Measurements from ENCODE around the gene TFF1. TPM values are rescaled to one million over a fixed set of nuclear protein-coding genes. Genes with fewer than 3 reads are reported as not detected.

The TFF1 gene
- total RNA-seq, 2 donors from 2014 or later = 208 to 322 TPM

- DNase-seq = peak in 1 of 2 donors; percentile 11
- ATAC-seq = no peak
- intact Hi-C loops (cut with DNase I, micrococcal nuclease) = no loop called here
These were observed 20.8 kb upstream of the TFF1 start for GRCh38 chr21:42387164-42387563.

GRCh38 chr21:42386034-42386591 is 19.8 kb upstream of the TFF1 start:
- ATAC-seq (peak; percentile 23), DNase-seq (peak in 1 of 2 donors; percentile 35)
- intact Hi-C loops (cut with DNase I, micrococcal nuclease) = no loop called here

- peak in 1 of 2 donors; percentile 23 for DNase-seq
- ATAC-seq = no peak
- intact Hi-C loops (cut with DNase I, micrococcal nuclease) = no loop called here
These were observed 19.3 kb upstream of the TFF1 start for GRCh38 chr21:42385619-42386018.

GRCh38 chr21:42384989-42385388 is 18.7 kb upstream of the TFF1 start:
- ATAC-seq (peak; percentile 76), DNase-seq (peak; percentile 56 to 74)
- intact Hi-C loops (cut with DNase I, micrococcal nuclease) = no loop called here

- intact Hi-C loops (cut with DNase I, micrococcal nuclease) = no loop called here
- DNase-seq = peak in 1 of 2 donors; percentile 34
- ATAC-seq = peak; percentile 35
These were observed 18.0 kb upstream of the TFF1 start for GRCh38 chr21:42384156-42384945.

- intact Hi-C loops (cut with DNase I, micrococcal nuclease) = no loop called here
- ATAC-seq (no peak), DNase-seq (no peak)
These were observed 17.0 kb upstream of the TFF1 start for GRCh38 chr21:42383331-42383730.

GRCh38 chr21:42382915-42383314 is 16.6 kb upstream of the TFF1 start:
- intact Hi-C loops (cut with DNase I, micrococcal nuclease) = no loop called here
- DNase-seq (no peak), ATAC-seq (no peak)

GRCh38 chr21:42381347-42381984 is 15.1 kb upstream of the TFF1 start:
- intact Hi-C loops (cut with DNase I, micrococcal nuclease) = no loop called here
- ATAC-seq (peak; percentile 72), DNase-seq (peak; percentile 72 to 79)

GRCh38 chr21:42379426-42380215 is 13.3 kb upstream of the TFF1 start:
- peak in 1 of 2 donors; percentile 22 for DNase-seq
- no peak for ATAC-seq
- intact Hi-C loops (cut with DNase I, micrococcal nuclease) = no loop called here

- no peak for DNase-seq
- intact Hi-C loops (cut with DNase I, micrococcal nuclease) = no loop called here
- no peak for ATAC-seq
These were observed 12.1 kb upstream of the TFF1 start for GRCh38 chr21:42378418-42378817.

- intact Hi-C loops (cut with DNase I, micrococcal nuclease) = no loop called here
- no peak for ATAC-seq
- DNase-seq = peak in 1 of 2 donors; percentile 16
These were observed 11.6 kb upstream of the TFF1 start for GRCh38 chr21:42377951-42378340.

GRCh38 chr21:42377211-42377950 is 11.0 kb upstream of the TFF1 start:
- DNase-seq (peak in 1 of 2 donors; percentile 23), ATAC-seq (no peak)
- intact Hi-C loops (cut with DNase I, micrococcal nuclease) = no loop called here

GRCh38 chr21:42376338-42376982 is 10.1 kb upstream of the TFF1 start:
- ATAC-seq (peak; percentile 60), DNase-seq (peak in 1 of 2 donors; percentile 62)
- intact Hi-C loops (cut with DNase I, micrococcal nuclease) = no loop called here

GRCh38 chr21:42375966-42376337 is 9.6 kb upstream of the TFF1 start:
- ATAC-seq (no peak), DNase-seq (peak; percentile 14 to 22)
- intact Hi-C loops (cut with DNase I, micrococcal nuclease) = no loop called here

- DNase-seq (peak; percentile 70 to 75), ATAC-seq (peak; percentile 83)
- intact Hi-C loops (cut with DNase I, micrococcal nuclease) = no loop called here
These were observed 9.2 kb upstream of the TFF1 start for GRCh38 chr21:42375506-42375905.

- intact Hi-C loops (cut with DNase I, micrococcal nuclease) = no loop called here
- no peak for DNase-seq
- no peak for ATAC-seq
These were observed 8.6 kb upstream of the TFF1 start for GRCh38 chr21:42374864-42375499.

GRCh38 chr21:42374457-42374856 is 8.1 kb upstream of the TFF1 start:
- ATAC-seq (no peak), DNase-seq (no peak)
- intact Hi-C loops (cut with DNase I, micrococcal nuclease) = no loop called here

Data from left colon (tissue), 2 donors.